Trophoblast cell (in vitro differentiated cells and primary cell): ENCODE measurements around the gene MIER2.

ENCODE experiments used
- DNase-seq, 2 donors: peaks; one replicate each; pipeline ENCODE4 v3.0.0-alpha.2; 2016
- H2AFZ ChIP-seq: 2 replicates; pipeline ENCODE4 v1.6.1; 2013; ENCODE audit warnings: low read length, moderate library complexity, mild to moderate bottlenecking; ENCODE audit not compliant: insufficient read depth, poor library complexity
- H2AK5ac ChIP-seq: 2 replicates; pipeline ENCODE4 v1.6.1; 2013; ENCODE audit warnings: mild to moderate bottlenecking, low read length
- H2BK120ac ChIP-seq: 2 replicates; pipeline ENCODE4 v1.6.1; 2013; ENCODE audit warnings: low read length, mild to moderate bottlenecking, moderate library complexity; ENCODE audit not compliant: insufficient read depth, poor library complexity
- H2BK12ac ChIP-seq: 2 replicates; pipeline ENCODE4 v1.6.1; 2013; ENCODE audit warnings: mild to moderate bottlenecking, low read length, moderate library complexity
- H2BK5ac ChIP-seq: 2 replicates; pipeline ENCODE4 v1.6.1; 2013; ENCODE audit warnings: low read length, low read depth, moderate library complexity, mild to moderate bottlenecking; ENCODE audit not compliant: poor library complexity
- H3K14ac ChIP-seq: 2 replicates; pipeline ENCODE4 v1.6.1; 2013; ENCODE audit warnings: mild to moderate bottlenecking, low read length
- H3K18ac ChIP-seq: 2 replicates; pipeline ENCODE4 v1.6.1; 2013; ENCODE audit warnings: mild to moderate bottlenecking, low read length
- H3K23ac ChIP-seq: 2 replicates; pipeline ENCODE4 v1.6.1; 2013; ENCODE audit warnings: low read length
- H3K27ac ChIP-seq: 2 replicates; pipeline ENCODE4 v1.5.1; 2013; ENCODE audit warnings: low read depth, mild to moderate bottlenecking, inconsistent platforms, low read length, moderate library complexity
- H3K27me3 ChIP-seq: 2 replicates; pipeline ENCODE4 v1.6.1; 2013; ENCODE audit warnings: inconsistent platforms, mild to moderate bottlenecking, low read length, moderate library complexity; ENCODE audit not compliant: insufficient read depth
- H3K36me3 ChIP-seq, 2 experiments: 1 replicate in 1 of 2; 2 replicates in 1 of 2; pipeline ENCODE4 v1.6.1; 2013; ENCODE audit warnings: low read length in 2 of 2, mild to moderate bottlenecking in 2 of 2, moderate library complexity in 1 of 2; ENCODE audit not compliant: insufficient read depth in 2 of 2, control insufficient read depth in 1 of 2
- H3K4ac ChIP-seq: 2 replicates; pipeline ENCODE4 v1.6.1; 2013; ENCODE audit warnings: low read depth, mild to moderate bottlenecking, low read length, moderate library complexity
- H3K4me1 ChIP-seq, 2 experiments: 1 replicate in 1 of 2; 2 replicates in 1 of 2; pipeline ENCODE4 v1.6.1; 2013; ENCODE audit warnings: low read length in 2 of 2, mild to moderate bottlenecking in 2 of 2, moderate library complexity in 1 of 2; ENCODE audit not compliant: insufficient read depth in 2 of 2, control insufficient read depth in 1 of 2
- H3K4me2 ChIP-seq: 2 replicates; pipeline ENCODE4 v1.6.1; 2013; ENCODE audit warnings: inconsistent platforms, mild to moderate bottlenecking, low read length, moderate library complexity
- H3K4me3 ChIP-seq: 2 replicates; pipeline ENCODE4 v1.5.1; 2013; ENCODE audit warnings: mild to moderate bottlenecking, low read depth, low read length, inconsistent platforms
- H3K79me1 ChIP-seq: one replicate; pipeline ENCODE4 v1.6.1; 2013; ENCODE audit warnings: low read length
- H3K79me2 ChIP-seq: 2 replicates; pipeline ENCODE4 v1.6.1; 2013; ENCODE audit warnings: low read length, mild to moderate bottlenecking; ENCODE audit not compliant: control insufficient read depth, insufficient read depth, poor library complexity
- H3K9ac ChIP-seq: 2 replicates; pipeline ENCODE4 v1.6.1; 2013; ENCODE audit warnings: mild to moderate bottlenecking, low read length
- H3K9me3 ChIP-seq: 2 replicates; pipeline ENCODE4 v1.6.1; 2013; ENCODE audit warnings: low read depth, mild to moderate bottlenecking, control low read depth, inconsistent platforms, low read length; ENCODE audit not compliant: insufficient read depth
- H4K12ac ChIP-seq: 2 replicates; pipeline ENCODE4 v1.6.1; 2013; ENCODE audit warnings: low read depth, mild to moderate bottlenecking, low read length, moderate library complexity
- H4K8ac ChIP-seq: 2 replicates; pipeline ENCODE4 v1.6.1; 2013; ENCODE audit warnings: low read depth, mild to moderate bottlenecking, low read length, moderate library complexity
- H4K91ac ChIP-seq: one replicate; pipeline ENCODE4 v1.6.1; 2013; ENCODE audit warnings: low read depth, mild to moderate bottlenecking, low read length, moderate library complexity
- WGBS: extraction: QIAGEN DNeasy Blood & Tissue Kit; methylation state at CpG from one replicate; pipeline ENCODE4 v1.1.7; 2013; ENCODE audit warnings: missing lambda C conversion rate; ENCODE audit not compliant: insufficient read length, insufficient coverage; ENCODE audit errors: extremely low coverage; 5-methylcytosine and 5-hydroxymethylcytosine counted together

The MIER2 gene

GRCh38 chr19:342128-342455 is 2.5 kb downstream of the MIER2 start:
- H4K8ac ChIP-seq = no peak overlapping the region
- H3K14ac ChIP-seq = no peak overlapping the region
- no peak overlapping the region for H3K27ac ChIP-seq
- peak overlapping the region; percentile 87 for H3K4ac ChIP-seq
- WGBS = no CpG with 5 or more reads among the region's 10 CpGs
- no peak overlapping the region for H2AFZ ChIP-seq
- no peak overlapping the region for H2BK5ac ChIP-seq
- peaks cover 3% of the 10 kb centered on the region for H3K79me1 ChIP-seq
- peak overlapping the region; percentile 26 for H3K4me2 ChIP-seq
- H3K9me3 ChIP-seq = peaks cover 4% of the 10 kb centered on the region
- H4K12ac ChIP-seq = no peak overlapping the region
- H3K9ac ChIP-seq = no peak overlapping the region
- H3K4me3 ChIP-seq = peak overlapping the region; percentile 7
- peaks cover 14 to 15% of the 10 kb centered on the region in 2 experiments for H3K36me3 ChIP-seq
- H3K18ac ChIP-seq = peak overlapping the region; percentile 17
- H2BK12ac ChIP-seq = no peak overlapping the region
- no peak overlapping the region for H2AK5ac ChIP-seq
- no peak for DNase-seq
- no peak overlapping the region for H2BK120ac ChIP-seq
- no peak overlapping the region for H3K23ac ChIP-seq
- H3K79me2 ChIP-seq = peaks cover 37% of the 10 kb centered on the region
- H4K91ac ChIP-seq = no peak overlapping the region
- H3K4me1 ChIP-seq = peaks cover 22 to 30% of the 10 kb centered on the region in 2 experiments
- no peaks in the 10 kb centered on the region for H3K27me3 ChIP-seq

- Histone ChIP-seq H3K36me3 (peaks cover 14 to 15% of the 10 kb centered on the region in 2 experiments), H3K4me3 (peak overlapping the region; percentile 7), H3K79me1 (peaks cover 3% of the 10 kb centered on the region), H3K14ac (no peak overlapping the region), H3K27ac (no peak overlapping the region), H2BK5ac (no peak overlapping the region), H3K9me3 (peaks cover 4% of the 10 kb centered on the region), H2BK12ac (no peak overlapping the region), H2BK120ac (no peak overlapping the region), H3K23ac (no peak overlapping the region), H2AFZ (no peak overlapping the region), H4K91ac (no peak overlapping the region), H3K4me2 (peak overlapping the region; percentile 26), H4K12ac (no peak overlapping the region), H3K27me3 (no peaks in the 10 kb centered on the region), H3K18ac (peak overlapping the region; percentile 17), H3K9ac (no peak overlapping the region), H3K4ac (peak overlapping the region; percentile 87), H3K4me1 (peaks cover 22 to 30% of the 10 kb centered on the region in 2 experiments), H4K8ac (no peak overlapping the region), H3K79me2 (peaks cover 37% of the 10 kb centered on the region), H2AK5ac (no peak overlapping the region)
- no CpG with 5 or more reads among the region's 12 CpGs for WGBS
- no peak for DNase-seq
Measured at GRCh38 chr19:341386-342127, 3.0 kb downstream of the MIER2 start.

GRCh38 chr19:340620-341385 is 3.8 kb downstream of the MIER2 start:
- no peak overlapping the region for H3K18ac ChIP-seq
- H3K9ac ChIP-seq = no peak overlapping the region
- no peak overlapping the region for H2AK5ac ChIP-seq
- H3K27me3 ChIP-seq = no peaks in the 10 kb centered on the region
- peak overlapping the region; percentile 16 for H4K12ac ChIP-seq
- peaks cover 4% of the 10 kb centered on the region for H3K9me3 ChIP-seq
- no peak overlapping the region for H3K27ac ChIP-seq
- no peak for DNase-seq
- H2AFZ ChIP-seq = no peak overlapping the region
- no peak overlapping the region for H2BK12ac ChIP-seq
- H3K4me1 ChIP-seq = peaks cover 22 to 30% of the 10 kb centered on the region in 2 experiments
- H2BK120ac ChIP-seq = no peak overlapping the region
- peak overlapping the region; percentile 87 for H3K4ac ChIP-seq
- H3K4me2 ChIP-seq = no peak overlapping the region
- no peak overlapping the region for H3K4me3 ChIP-seq
- no peak overlapping the region for H2BK5ac ChIP-seq
- H4K8ac ChIP-seq = no peak overlapping the region
- peaks cover 3% of the 10 kb centered on the region for H3K79me1 ChIP-seq
- H3K23ac ChIP-seq = no peak overlapping the region
- H4K91ac ChIP-seq = no peak overlapping the region
- peaks cover 19% of the 10 kb centered on the region in 2 experiments for H3K36me3 ChIP-seq
- H3K14ac ChIP-seq = no peak overlapping the region
- peaks cover 41% of the 10 kb centered on the region for H3K79me2 ChIP-seq
- WGBS = no CpG with 5 or more reads among the region's 15 CpGs

- no peak overlapping the region for H2BK12ac ChIP-seq
- no peak overlapping the region for H3K4me2 ChIP-seq
- H2AFZ ChIP-seq = no peak overlapping the region
- peaks cover 3% of the 10 kb centered on the region for H3K79me1 ChIP-seq
- no peak overlapping the region for H2BK5ac ChIP-seq
- no peak overlapping the region for H4K8ac ChIP-seq
- H3K27ac ChIP-seq = no peak overlapping the region
- H3K36me3 ChIP-seq = peaks cover 29 to 33% of the 10 kb centered on the region in 2 experiments
- peaks cover 22 to 35% of the 10 kb centered on the region in 2 experiments for H3K4me1 ChIP-seq
- H3K4ac ChIP-seq = peak overlapping the region; percentile 33
- H3K9me3 ChIP-seq = no peaks in the 10 kb centered on the region
- H4K91ac ChIP-seq = no peak overlapping the region
- H3K18ac ChIP-seq = no peak overlapping the region
- H2AK5ac ChIP-seq = no peak overlapping the region
- no peak overlapping the region for H4K12ac ChIP-seq
- H2BK120ac ChIP-seq = no peak overlapping the region
- no peak overlapping the region for H3K9ac ChIP-seq
- no peaks in the 10 kb centered on the region for H3K27me3 ChIP-seq
- no peak overlapping the region for H3K4me3 ChIP-seq
- WGBS = no CpG with 5 or more reads among the region's 10 CpGs
- H3K79me2 ChIP-seq = peaks cover 45% of the 10 kb centered on the region
- no peak overlapping the region for H3K14ac ChIP-seq
- H3K23ac ChIP-seq = no peak overlapping the region
- DNase-seq = no peak
Measured at GRCh38 chr19:339262-339887, 5.2 kb downstream of the MIER2 start.
